ENCODE results near the gene MRPL14.

The MRPL14 gene

DNA sequence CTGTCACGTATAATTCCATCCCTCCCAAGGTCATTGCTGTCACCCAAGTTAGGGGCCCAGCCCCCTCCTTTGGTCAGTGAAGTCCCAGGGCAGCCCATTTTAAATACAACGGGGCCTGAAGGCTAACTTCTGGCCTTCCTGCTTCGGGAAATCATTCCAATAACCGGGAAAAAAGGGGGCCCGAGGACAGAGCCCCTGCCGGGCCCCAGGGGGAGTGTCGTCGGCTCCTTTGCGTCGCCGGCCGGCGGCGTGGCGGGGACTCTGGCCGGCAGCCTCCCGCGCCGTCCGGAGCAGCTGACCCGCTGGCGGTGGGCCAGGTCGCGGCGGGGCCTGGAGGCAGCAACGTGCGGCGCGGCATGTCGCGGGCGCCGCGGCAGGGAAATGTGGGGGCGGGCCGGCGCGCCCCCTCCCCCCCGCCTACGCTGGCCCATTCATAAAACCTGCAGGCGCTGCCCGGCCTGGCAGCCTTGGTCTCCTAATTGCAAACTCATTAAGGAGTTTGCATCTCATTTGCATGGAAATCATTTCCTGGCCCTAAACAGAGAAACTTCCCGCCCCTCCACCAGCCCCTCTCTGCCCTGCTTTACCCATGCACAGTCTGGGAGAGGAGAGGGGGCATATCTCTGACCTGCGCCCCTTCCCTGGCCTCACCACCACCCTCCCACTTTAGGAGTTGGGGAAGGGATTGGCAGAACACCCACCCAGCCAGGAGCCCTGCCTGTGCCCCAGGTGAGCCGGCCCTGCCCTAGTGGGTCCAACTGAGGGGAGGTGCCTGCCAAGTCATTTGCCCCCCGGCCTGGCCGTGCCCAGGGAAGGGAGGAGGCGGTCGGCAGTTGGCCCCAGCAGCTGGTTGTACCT is 50.7 kb downstream of the MRPL14 start:
- Mint-ChIP-seq H3K27ac (no peak overlapping the region), H3K27me3 (ENCODE audit: low read depth, poor library complexity) (peaks cover 9% of the 10 kb centered on the region), H3K9me3 (no peaks in the 10 kb centered on the region), H3K4me1 (peaks cover 67% of the 10 kb centered on the region), H3K36me3 (ENCODE audit: low read depth) (peaks cover 4% of the 10 kb centered on the region), H3K4me3 (peak overlapping the region; percentile 55)
- DNase-seq = peak; percentile 67
- TF ChIP-seq, protein P1, sequence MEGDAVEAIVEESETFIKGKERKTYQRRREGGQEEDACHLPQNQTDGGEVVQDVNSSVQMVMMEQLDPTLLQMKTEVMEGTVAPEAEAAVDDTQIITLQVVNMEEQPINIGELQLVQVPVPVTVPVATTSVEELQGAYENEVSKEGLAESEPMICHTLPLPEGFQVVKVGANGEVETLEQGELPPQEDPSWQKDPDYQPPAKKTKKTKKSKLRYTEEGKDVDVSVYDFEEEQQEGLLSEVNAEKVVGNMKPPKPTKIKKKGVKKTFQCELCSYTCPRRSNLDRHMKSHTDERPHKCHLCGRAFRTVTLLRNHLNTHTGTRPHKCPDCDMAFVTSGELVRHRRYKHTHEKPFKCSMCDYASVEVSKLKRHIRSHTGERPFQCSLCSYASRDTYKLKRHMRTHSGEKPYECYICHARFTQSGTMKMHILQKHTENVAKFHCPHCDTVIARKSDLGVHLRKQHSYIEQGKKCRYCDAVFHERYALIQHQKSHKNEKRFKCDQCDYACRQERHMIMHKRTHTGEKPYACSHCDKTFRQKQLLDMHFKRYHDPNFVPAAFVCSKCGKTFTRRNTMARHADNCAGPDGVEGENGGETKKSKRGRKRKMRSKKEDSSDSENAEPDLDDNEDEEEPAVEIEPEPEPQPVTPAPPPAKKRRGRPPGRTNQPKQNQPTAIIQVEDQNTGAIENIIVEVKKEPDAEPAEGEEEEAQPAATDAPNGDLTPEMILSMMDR (IDR thresholded peaks at IDR 0.05) = no peak

DNA sequence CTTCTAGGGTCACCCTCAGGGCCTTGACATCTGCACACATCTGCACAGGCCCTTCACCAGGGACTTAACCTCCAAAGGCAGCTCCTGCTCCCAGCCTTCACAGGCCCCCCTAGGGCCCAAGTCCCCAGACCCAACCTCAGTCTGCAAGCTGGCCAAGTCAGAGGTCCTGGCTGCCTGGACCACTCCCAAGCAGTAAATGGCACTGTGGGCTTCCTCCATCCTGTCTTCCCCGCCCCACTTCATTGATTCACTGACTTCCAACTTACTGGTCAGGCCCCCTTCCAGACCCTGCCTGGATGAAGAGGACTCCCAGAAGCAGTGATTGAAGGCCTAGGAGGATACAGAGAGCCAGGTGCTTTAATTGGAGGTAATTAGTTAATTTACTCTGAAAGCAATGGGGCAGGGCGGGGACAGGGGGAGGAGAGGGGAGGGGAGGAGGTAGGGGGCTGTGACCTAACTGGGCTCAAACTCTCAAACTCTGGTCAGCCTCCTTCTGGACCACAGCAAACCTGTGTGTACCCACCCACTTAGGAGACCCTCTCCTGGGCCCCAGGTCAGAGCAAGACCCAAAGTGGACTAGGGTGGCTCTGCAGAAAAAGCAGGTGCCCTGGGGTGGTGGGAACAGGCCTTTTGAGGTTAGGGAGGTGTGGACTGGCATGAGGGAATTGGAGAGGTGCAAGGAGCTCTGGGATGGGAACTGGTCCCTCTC is 51.5 kb downstream of the MRPL14 start:
- H3K27ac Mint-ChIP-seq = no peak overlapping the region
- no peaks in the 10 kb centered on the region for H3K9me3 Mint-ChIP-seq
- peaks cover 4% of the 10 kb centered on the region for H3K36me3 Mint-ChIP-seq (ENCODE audit: low read depth)
- peaks cover 64% of the 10 kb centered on the region for H3K4me1 Mint-ChIP-seq
- TF ChIP-seq, protein P1 (IDR thresholded peaks at IDR 0.05) = no peak
- H3K4me3 Mint-ChIP-seq = peak overlapping the region; percentile 55
- no peak for DNase-seq
- peaks cover 16% of the 10 kb centered on the region for H3K27me3 Mint-ChIP-seq (ENCODE audit: low read depth, poor library complexity)

DNA sequence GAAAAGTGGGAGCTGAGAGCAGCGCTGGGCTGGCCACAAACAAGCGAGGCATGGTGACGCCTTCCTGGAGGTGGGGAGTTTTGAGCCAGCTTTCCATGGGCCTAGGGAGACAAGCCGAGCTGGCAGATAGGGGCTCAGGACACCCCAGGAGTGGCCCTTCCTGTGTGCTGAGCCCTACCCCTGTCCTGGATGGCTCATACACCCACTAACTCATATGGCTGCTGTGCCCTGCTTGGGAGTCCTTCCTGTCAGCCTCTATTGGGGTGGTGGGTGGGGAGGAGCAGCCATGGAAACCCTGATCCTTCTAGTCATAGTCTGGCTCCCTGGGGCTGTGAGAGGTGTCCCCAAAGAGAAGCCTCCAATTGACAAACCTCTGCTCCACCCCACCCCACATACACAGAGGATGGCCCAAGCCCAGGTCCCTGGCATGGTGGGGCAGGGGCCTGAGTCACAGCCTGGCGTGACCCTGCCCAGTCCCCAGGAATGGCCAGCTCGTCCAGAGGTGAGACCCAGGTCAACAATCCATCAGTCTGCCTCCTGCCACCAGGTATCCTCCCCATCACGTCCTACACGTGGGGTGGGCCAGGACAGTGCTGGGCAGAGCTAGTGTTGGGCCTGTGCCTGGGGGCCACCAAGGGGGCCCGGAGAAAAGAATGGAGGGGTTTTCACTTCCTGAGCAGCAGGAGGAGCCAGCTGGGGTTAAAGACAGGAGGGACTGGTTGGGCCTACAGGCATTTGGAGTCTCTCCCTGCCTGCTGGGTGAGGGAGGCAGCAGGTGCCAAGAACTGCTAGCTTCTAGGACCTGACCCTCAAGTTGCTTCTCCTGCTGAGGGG is 52.2 kb downstream of the MRPL14 start:
- peaks cover 22% of the 10 kb centered on the region for H3K27me3 Mint-ChIP-seq (ENCODE audit: low read depth, poor library complexity)
- H3K4me1 Mint-ChIP-seq = peaks cover 60% of the 10 kb centered on the region
- no peak for DNase-seq
- H3K27ac Mint-ChIP-seq = peak overlapping the region; percentile 21
- H3K36me3 Mint-ChIP-seq (ENCODE audit: low read depth) = peaks cover 4% of the 10 kb centered on the region
- TF ChIP-seq, protein P1 (IDR thresholded peaks at IDR 0.05) = no peak
- H3K9me3 Mint-ChIP-seq = no peaks in the 10 kb centered on the region
- H3K4me3 Mint-ChIP-seq = peak overlapping the region; percentile 51

DNA sequence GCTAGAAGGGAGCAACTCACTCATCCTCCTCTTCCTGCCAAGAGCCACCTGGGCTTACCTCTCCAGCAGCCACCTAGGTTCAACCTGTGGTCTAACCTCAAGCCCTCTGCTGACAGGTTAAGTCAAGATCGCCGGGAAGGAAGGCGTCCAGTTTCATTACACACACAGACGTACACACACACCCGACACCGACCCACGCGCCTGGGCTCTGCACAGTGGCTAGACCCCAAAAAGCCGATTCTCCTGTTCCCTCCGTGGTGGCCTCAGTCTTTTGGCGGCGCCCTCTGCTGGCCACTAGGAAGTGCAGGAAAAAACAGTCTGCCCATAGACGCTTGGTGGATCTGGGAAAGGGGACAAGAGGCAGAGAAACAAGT is 52.8 kb downstream of the MRPL14 start:
- H3K9me3 Mint-ChIP-seq = no peaks in the 10 kb centered on the region
- peaks cover 22% of the 10 kb centered on the region for H3K27me3 Mint-ChIP-seq (ENCODE audit: low read depth, poor library complexity)
- DNase-seq = peak; percentile 76
- H3K4me1 Mint-ChIP-seq = peaks cover 60% of the 10 kb centered on the region
- H3K4me3 Mint-ChIP-seq = peak overlapping the region; percentile 51
- H3K36me3 Mint-ChIP-seq (ENCODE audit: low read depth) = peaks cover 4% of the 10 kb centered on the region
- peak overlapping the region; percentile 21 for H3K27ac Mint-ChIP-seq
- TF ChIP-seq, protein P1 (IDR thresholded peaks at IDR 0.05) = peak; percentile 83

DNA sequence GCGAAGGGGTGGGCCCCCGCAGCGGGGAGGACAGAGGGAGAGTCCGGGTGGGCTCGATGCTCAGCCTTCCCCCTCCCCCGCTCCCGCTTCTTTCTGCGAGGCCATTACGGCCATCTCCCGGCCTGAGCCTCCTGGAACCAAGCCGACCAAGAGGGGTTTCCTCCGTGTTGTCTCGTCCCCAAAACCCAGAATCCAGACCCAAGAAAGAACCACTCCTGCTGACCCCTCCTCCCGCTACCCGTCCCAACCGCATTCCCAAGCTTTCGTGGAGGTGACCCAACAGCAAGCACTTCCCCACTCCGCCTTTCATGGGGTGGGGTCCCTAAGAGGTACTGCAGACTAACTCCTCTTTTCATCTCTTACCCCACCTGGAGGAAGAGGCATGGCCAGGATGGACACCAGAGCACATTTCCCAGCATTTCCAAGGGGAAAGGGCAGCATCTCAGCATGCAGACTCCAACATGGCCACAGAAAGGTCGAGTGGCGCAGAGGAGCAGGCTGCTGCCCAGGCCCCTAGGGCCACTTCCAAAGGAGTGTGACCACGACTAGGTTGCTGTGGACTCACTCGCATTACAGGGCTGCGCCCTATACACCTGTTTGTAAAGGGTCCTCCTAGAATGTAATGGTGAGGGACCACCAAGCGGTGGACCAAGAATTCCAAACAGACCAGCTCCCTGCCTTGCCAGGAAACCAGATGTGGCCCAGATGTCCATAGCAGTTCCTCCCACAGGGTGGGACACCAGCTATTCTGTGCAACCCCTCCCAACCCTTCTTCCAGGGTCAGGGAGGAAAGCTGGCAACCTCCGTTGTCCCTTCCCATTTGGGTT is 53.4 kb downstream of the MRPL14 start:
- Mint-ChIP-seq H3K9me3 (no peaks in the 10 kb centered on the region), H3K27ac (peak overlapping the region; percentile 22), H3K27me3 (ENCODE audit: low read depth, poor library complexity) (peaks cover 27% of the 10 kb centered on the region), H3K36me3 (ENCODE audit: low read depth) (peaks cover under 1% of the 10 kb centered on the region), H3K4me3 (peak overlapping the region; percentile 69), H3K4me1 (peaks cover 59% of the 10 kb centered on the region)
- peak; percentile 28 for DNase-seq
- TF ChIP-seq, protein P1 (IDR thresholded peaks at IDR 0.05) = no peak
